GM12892 (cell line): ENCODE results near the gene PDF.

Experiments used
- POLR2A ChIP-seq: IDR thresholded peaks from 2 replicates; pipeline ENCODE4 v1.6.1; 2011; ENCODE audit warnings: low read depth, low read length, control low read depth
- POLR2AphosphoS5 ChIP-seq: IDR thresholded peaks from 2 replicates; pipeline ENCODE4 v1.6.1; 2011; ENCODE audit warnings: low read depth, low read length, control low read depth
- TAF1 ChIP-seq: IDR thresholded peaks from 2 replicates; pipeline ENCODE4 v1.6.1; 2011; ENCODE audit warnings: low read depth, mild to moderate bottlenecking, control low read depth, low read length, borderline replicate concordance

DNA sequence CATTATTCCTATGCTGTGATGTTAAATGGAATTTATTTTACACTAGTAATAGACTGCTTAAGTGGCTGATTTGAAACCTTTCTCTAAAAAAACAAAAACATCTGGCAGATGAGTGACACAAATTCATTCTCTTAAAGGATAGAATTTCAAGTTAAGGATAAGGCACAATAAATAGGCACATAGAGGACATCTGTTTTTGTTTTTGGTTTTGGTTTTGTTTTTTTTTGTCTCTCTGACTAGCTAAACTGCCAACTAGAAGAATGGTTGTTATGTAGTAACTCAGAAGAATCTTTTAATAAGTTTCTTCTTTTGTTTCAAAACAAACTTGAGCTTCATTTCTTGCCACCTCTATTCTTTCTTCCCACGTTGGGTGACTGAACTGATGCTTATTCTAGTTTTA is 24.4 kb downstream of the PDF start:
- TF ChIP-seq POLR2A (no peak), TAF1 (no peak), POLR2AphosphoS5 (no peak)
